Measurements from ENCODE around the gene CREM. TPM values are rescaled to one million over a fixed set of nuclear protein-coding genes. Genes with fewer than 3 reads are reported as not detected.

Gene CREM
- total RNA-seq, 1 experiment from 2014 or later, result 24.7 TPM

DNA sequence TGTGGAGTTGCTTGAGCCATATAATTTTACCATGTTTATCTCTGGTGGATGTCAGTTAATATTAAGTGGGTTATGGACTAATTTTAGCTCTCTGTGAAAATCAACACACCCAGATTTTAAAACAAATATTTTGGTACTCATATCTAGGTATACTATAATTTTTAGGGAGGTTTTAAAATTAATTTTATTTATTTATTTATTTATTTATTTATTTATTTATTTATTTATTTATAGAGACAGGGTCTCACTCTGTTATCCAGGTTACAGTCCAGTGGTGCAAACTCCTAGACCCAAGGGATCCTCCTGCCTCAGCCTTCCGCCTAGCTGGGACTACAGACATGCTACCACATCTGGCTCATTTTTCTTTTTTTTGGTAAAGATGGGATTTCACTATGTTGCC lies 7.3 kb upstream of the CREM start:
- CTCF ChIA-PET, result interaction anchor here (0.6 to 3.5 kb wide), 3 partner anchors 34 to 98 kb away, joined by 3 to 17 read pairs (median 12); no protein-coding TSS in a partner anchor

DNA sequence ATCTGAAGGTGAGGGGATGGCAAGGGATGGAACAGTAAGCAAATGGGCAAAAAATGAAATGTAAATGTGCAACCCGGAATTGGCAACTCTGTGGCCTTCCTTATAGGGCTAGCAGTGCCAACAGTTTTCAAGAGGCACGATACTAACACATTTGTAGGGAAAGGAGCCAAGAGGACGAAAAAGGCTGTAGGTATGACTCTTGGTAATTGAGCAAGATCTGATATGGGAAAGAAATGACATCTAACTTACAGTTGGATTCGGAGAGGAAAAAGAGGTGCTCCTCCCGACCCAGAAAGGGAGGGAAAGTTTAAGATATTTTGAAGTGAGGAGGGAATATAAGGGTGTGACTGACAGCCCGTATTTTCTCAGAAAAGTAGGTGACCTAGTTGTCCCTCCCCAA lies 2.1 kb upstream of the CREM start:
- Histone ChIP-seq H3K36me3 (ENCODE audit: control insufficient read depth, insufficient read depth, low read length) (no peaks in the 10 kb centered on the region), H3K27me3 (replicated peaks; ENCODE audit: control insufficient read depth, insufficient read depth, low read length) (no peaks in the 10 kb centered on the region), H3K9me3 (no peaks in the 10 kb centered on the region), H3K4me1 (peaks cover 9% of the 10 kb centered on the region), H3K4me3 (ENCODE audit: low read depth, low read length) (no peak overlapping the region)
- POLR2A ChIA-PET, result no interaction called here
- intact Hi-C loops (cut with micrococcal nuclease; ENCODE audit: unreplicated experiment), result loop anchor here (10.0 kb wide), 1 partner anchor 380 kb away; no protein-coding TSS in a partner anchor
- DNase-seq, result no peak
- TF ChIP-seq, protein P1, sequence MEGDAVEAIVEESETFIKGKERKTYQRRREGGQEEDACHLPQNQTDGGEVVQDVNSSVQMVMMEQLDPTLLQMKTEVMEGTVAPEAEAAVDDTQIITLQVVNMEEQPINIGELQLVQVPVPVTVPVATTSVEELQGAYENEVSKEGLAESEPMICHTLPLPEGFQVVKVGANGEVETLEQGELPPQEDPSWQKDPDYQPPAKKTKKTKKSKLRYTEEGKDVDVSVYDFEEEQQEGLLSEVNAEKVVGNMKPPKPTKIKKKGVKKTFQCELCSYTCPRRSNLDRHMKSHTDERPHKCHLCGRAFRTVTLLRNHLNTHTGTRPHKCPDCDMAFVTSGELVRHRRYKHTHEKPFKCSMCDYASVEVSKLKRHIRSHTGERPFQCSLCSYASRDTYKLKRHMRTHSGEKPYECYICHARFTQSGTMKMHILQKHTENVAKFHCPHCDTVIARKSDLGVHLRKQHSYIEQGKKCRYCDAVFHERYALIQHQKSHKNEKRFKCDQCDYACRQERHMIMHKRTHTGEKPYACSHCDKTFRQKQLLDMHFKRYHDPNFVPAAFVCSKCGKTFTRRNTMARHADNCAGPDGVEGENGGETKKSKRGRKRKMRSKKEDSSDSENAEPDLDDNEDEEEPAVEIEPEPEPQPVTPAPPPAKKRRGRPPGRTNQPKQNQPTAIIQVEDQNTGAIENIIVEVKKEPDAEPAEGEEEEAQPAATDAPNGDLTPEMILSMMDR (IDR thresholded peaks at IDR 0.05; ENCODE audit: insufficient read depth in 1 of 2, low read depth in 1 of 2, low read length in 1 of 2, severe bottlenecking in 1 of 2, unreplicated experiment in 1 of 2), result no peak
- BruUV-seq (replicated peaks), result no TSS peak
- H3K4me3 Mint-ChIP-seq (ENCODE audit: unreplicated experiment), result no peak overlapping the region
- H3K27ac Mint-ChIP-seq (ENCODE audit: unreplicated experiment), result no peak overlapping the region
- H3K36me3 Mint-ChIP-seq (ENCODE audit: insufficient read depth, unreplicated experiment), result peaks cover 31% of the 10 kb centered on the region
- no peaks in the 10 kb centered on the region for H3K9me3 Mint-ChIP-seq (ENCODE audit: unreplicated experiment)
- H3K4me1 Mint-ChIP-seq (ENCODE audit: low read depth, unreplicated experiment), result no peaks in the 10 kb centered on the region
- no peaks in the 10 kb centered on the region for H3K27me3 Mint-ChIP-seq (ENCODE audit: insufficient read depth, unreplicated experiment)
- CTCF ChIA-PET, result interaction anchor here (1.7 kb wide), 1 partner anchor 72 kb away, joined by 6 read pairs; no protein-coding TSS in a partner anchor

More for the DNA sequence above, 7.3 kb upstream of the CREM start:
- intact Hi-C loops (cut with micrococcal nuclease; ENCODE audit: unreplicated experiment), result no loop called here
- Histone ChIP-seq H3K36me3 (ENCODE audit: control insufficient read depth, insufficient read depth, low read length) (no peaks in the 10 kb centered on the region), H3K9me3 (no peaks in the 10 kb centered on the region), H3K4me3 (ENCODE audit: low read depth, low read length) (no peak overlapping the region), H3K27me3 (replicated peaks; ENCODE audit: control insufficient read depth, insufficient read depth, low read length) (no peaks in the 10 kb centered on the region), H3K4me1 (no peaks in the 10 kb centered on the region)
- H3K4me1 Mint-ChIP-seq (ENCODE audit: low read depth, unreplicated experiment), result no peaks in the 10 kb centered on the region
- no peak overlapping the region for H3K27ac Mint-ChIP-seq (ENCODE audit: unreplicated experiment)
- BruUV-seq (replicated peaks), result no TSS peak
- peaks cover 4% of the 10 kb centered on the region for H3K27me3 Mint-ChIP-seq (ENCODE audit: insufficient read depth, unreplicated experiment)
- POLR2A ChIA-PET, result no interaction called here
- H3K4me3 Mint-ChIP-seq (ENCODE audit: unreplicated experiment), result no peak overlapping the region
- no peaks in the 10 kb centered on the region for H3K36me3 Mint-ChIP-seq (ENCODE audit: insufficient read depth, unreplicated experiment)
- DNase-seq, result no peak
- H3K9me3 Mint-ChIP-seq (ENCODE audit: unreplicated experiment), result no peaks in the 10 kb centered on the region
- TF ChIP-seq, protein P1 (IDR thresholded peaks at IDR 0.05; ENCODE audit: insufficient read depth in 1 of 2, low read depth in 1 of 2, low read length in 1 of 2, severe bottlenecking in 1 of 2, unreplicated experiment in 1 of 2), result no peak

DNA sequence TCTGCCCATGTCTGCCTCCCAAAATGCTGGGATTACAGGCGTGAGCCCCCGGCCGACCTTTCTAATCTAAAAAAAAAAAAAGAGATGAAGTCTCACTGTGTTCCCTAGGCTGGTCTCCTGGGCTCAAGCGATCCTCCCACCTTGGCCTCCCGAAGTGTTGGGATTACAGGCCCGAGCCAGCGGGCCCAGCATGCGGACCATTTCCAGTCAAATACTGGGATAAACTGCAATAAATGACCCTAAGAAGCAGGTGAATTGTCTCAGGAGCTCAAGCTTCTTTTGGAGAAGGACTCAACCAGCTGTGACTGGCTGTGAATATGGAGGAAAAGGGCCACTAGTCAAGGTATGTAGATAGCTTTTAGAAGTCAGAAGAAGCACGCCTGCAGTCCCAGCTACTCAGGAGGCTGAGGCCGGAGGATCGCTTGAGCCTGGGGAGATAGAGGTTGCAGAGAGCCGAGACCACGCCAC lies 550 bp upstream of the CREM start:
- intact Hi-C loops (cut with micrococcal nuclease; ENCODE audit: unreplicated experiment), result loop anchor here (1.0 to 10.0 kb wide), 3 partner anchors 70 to 379 kb away; no protein-coding TSS in a partner anchor
- BruUV-seq (replicated peaks), result TSS peak; percentile 73
- Histone ChIP-seq H3K4me3 (ENCODE audit: low read depth, low read length) (peak overlapping the region; percentile 77), H3K9me3 (no peaks in the 10 kb centered on the region), H3K27me3 (replicated peaks; ENCODE audit: control insufficient read depth, insufficient read depth, low read length) (no peaks in the 10 kb centered on the region), H3K4me1 (peaks cover 9% of the 10 kb centered on the region), H3K36me3 (ENCODE audit: control insufficient read depth, insufficient read depth, low read length) (no peaks in the 10 kb centered on the region)
- H3K27me3 Mint-ChIP-seq (ENCODE audit: insufficient read depth, unreplicated experiment), result no peaks in the 10 kb centered on the region
- POLR2A ChIA-PET, result interaction anchor here (0.6 to 2.1 kb wide), 9 partner anchors 22 to 239 kb away, joined by 3 to 45 read pairs (median 4); partner anchors contain the start of gene CUL2
- TF ChIP-seq, protein P1 (IDR thresholded peaks at IDR 0.05; ENCODE audit: insufficient read depth in 1 of 2, low read depth in 1 of 2, low read length in 1 of 2, severe bottlenecking in 1 of 2, unreplicated experiment in 1 of 2), result no peak
- no peaks in the 10 kb centered on the region for H3K9me3 Mint-ChIP-seq (ENCODE audit: unreplicated experiment)
- H3K4me1 Mint-ChIP-seq (ENCODE audit: low read depth, unreplicated experiment), result no peaks in the 10 kb centered on the region
- no peak for DNase-seq
- peak overlapping the region; percentile 97 for H3K27ac Mint-ChIP-seq (ENCODE audit: unreplicated experiment)
- peak overlapping the region; percentile 93 for H3K4me3 Mint-ChIP-seq (ENCODE audit: unreplicated experiment)
- CTCF ChIA-PET, result interaction anchor here (0.6 to 2.7 kb wide), 24 partner anchors 9 to 1390 kb away, joined by 3 to 82 read pairs (median 4); partner anchors contain the start of gene CUL2
- H3K36me3 Mint-ChIP-seq (ENCODE audit: insufficient read depth, unreplicated experiment), result peaks cover 31% of the 10 kb centered on the region

All from Caco-2 (cell line).